ENCODE measurements around the gene PTPN14.

Gene PTPN14

DNA sequence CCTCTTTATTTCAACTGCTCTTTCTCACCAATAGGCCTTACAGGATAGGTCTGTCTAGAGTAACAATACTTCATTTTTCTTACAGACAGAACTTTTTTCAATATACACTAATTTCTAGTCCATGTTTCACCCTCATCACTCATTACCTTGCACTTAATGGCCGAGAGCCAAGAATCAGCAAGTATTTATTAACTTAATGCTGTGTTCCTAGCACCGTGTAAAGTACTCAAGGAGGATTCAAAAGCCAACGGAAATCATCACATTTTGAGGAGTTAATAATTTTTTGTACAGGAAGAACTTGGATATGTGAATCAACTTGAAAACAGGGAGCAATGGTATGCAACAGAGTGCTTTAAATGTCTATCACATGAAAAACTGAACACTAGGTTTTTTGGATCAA lies 102.0 kb downstream of the PTPN14 start:
- DNase-seq: no peak

GRCh38 chr1:214448536-214448935 lies 102.9 kb downstream of the PTPN14 start:
- DNase-seq: no peak

DNA sequence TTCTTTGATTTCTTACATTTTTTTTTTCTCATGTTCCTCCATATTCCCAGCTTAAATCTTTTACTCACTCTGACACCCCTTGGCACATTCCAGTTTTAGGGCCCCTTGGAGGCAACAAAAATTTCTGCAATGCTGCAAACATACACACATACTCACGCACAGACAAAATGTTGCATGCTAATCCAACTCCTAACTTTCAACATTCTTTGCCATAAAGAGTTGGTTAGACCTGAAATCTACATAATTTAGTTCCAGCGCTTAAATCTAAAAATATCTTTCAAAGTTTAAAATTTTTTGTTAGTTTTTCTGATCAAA lies 103.9 kb downstream of the PTPN14 start:
- DNase-seq: no peak

DNA sequence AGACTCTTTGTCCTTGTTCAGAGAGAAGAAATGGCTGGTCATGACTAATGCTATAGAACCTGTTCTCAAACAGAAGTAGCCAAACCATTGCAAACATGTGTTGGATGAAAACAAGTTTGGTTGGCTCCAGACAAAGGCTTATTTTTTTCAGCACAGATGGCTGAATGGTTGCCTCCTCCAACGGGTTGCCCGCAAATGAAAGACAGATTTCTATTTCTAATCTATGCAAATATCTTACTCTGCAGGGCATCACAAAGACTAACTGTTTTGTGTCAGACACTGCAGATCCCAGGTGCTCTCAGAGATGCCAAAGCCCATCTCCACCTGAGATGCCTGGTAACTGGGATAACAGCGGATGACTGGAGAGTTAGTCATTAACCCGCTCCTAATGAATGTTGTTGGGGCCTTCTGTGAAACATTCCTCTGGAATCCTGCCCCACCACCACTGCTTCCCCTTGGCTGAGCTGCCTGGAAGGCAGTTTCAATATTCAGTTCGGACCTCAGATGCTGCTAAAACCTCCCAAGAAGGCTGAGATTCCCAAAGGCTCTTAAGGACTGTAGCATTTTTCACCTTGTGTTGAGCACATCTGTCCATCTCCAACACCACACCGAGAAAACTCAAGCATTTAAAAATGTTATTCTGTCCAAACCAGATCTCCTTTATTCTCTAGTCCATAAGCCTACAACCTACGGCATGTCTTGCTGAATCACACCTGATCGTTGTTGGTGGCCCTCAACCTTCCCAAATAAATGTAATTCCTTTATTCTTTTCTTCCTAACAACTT lies 104.4 kb downstream of the PTPN14 start:
- DNase-seq: no peak

GRCh38 chr1:214445831-214446614 lies 105.4 kb downstream of the PTPN14 start:
- no peak for DNase-seq

DNA sequence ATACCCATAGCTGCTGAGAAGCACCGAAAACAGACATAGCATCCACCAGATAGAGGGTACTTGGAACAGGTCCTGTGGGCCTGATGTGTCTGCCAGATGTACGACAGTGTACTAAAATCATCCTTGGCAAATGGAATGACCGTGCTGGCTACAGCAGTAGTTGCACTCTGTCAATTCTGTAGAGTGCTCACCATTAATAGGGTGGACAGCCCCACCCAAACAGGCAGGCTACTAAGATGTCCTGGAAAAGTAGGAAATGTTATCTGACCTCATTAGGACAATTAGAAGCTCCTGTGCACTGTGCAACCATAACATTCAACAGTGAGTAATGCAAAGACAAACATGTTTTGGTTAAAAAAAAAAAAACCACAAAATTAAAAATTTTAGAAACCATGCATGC lies 106.2 kb downstream of the PTPN14 start:
- DNase-seq: no peak

DNA sequence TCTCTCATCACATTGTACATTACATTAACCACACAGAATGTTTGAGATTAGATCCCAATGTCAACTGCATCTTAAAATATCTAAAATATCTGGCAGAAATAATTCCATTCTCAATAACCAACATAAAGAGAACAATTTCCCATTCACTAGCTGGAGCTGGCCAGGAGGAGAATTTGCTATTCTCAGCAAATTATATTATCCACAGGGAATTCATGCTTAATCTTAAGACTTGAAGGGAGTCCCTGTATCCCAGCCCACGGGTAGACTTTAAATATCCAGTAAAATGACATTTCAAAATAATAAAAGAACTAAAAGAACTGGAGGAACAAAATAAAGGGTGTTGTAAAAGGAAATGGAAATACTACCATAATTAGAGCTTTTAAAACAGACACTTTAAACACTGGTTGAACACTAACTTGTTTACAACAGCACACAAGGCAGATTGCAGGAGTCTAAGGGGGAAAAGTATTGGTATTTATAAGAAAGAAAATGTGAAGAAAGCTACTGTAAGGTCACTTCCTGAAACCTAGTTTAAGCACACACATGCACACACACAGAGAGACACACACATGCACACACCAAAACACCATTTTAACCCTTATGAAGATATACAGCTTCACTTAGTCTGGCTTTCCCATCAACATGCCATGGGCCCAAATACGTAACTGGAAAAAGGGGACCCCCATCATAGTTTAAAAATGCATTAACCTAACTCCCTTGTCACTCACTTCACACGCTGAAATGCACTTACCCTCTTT lies 107.0 kb downstream of the PTPN14 start:
- no peak for DNase-seq

- no peak for DNase-seq
Observed at GRCh38 chr1:214441119-214441518, 110.3 kb downstream of the PTPN14 start.

DNA sequence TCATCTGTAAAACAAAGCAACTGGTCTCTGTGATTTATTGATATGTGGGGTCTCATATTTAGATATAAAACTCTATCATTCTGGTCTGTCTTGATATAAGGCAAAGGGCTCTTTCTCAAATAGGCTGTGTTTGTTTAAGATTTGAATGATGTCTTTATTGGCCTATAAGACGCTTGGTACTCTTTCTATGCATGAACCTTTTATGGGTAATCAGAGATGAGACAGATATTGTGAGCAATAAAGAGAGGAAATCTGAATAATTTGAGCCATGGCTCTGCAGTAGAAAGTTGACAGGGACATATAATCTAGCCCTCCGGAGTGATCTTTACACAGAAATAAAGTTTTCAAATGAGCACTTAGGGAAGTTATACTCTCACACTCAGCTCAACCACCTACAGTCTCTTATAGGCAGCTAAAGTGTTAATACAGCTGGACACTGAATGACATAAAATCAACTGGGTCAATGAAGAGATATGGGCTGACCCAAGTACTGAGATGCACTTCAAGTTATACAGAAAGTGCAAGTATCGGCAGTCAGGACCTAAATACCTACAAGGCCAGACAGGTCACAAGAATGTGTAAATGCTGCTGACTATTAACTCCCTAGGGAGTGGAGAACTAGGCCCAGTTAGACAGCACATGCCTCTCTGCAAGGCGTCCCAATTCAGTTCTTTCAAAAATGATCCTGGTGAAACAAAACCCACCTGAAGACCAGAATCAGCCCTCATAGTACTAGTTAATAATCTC lies 111.0 kb downstream of the PTPN14 start:
- no peak for DNase-seq

DNA sequence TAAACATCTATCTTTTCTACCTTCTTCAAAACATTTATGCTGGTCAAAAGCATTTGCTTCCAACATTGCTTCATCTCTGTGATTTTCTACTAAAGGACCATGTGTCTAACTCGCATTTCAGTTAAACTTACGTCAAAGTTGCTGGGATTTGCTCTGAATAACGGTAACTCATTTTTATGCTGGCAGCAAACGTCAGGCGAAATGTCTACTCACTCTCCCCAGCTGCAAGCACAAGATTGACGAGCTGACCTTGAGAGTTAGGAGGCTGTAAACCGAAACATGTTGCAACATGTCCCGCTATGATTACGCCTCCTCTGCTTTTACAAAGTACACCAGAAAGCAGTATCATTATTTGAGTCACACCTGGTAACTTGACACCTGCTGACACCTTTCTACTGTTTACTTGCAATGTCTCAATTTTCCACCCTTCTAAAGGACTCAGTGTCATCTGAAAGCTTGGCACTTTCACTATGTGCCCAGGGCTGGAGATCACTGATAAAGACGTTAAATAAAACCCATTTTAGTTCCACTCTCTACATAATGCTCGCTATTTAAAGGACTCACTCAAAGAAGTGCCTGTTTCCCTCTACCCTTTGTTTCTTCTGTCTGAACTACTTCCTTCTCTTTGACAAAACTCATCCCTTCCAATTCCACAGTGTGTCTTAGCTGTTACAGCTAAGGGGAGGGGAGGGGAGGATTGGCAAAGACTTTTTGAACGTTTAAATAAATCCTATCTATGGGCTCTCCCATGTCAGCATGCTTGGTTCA lies 111.9 kb downstream of the PTPN14 start:
- peak; percentile 18 for DNase-seq

DNA sequence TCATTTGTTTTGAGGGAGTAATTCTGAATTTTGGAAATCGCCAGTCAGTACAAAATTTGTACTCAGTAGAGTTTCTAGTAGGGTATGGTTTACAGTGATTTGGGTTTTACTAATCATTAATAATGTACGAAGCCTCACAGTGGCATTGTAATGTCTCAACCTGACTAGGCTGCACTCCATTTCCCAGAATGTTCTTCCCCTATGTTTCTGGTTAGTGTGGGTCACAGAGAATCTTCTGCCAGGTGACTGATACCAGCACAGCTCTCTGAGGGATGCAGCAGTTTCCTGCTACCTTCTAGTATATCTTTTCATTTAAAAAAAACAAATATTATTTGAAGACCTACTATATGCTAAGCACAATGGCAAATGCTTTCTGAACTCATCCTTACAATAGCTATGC lies 112.9 kb downstream of the PTPN14 start:
- DNase-seq: no peak

DNA sequence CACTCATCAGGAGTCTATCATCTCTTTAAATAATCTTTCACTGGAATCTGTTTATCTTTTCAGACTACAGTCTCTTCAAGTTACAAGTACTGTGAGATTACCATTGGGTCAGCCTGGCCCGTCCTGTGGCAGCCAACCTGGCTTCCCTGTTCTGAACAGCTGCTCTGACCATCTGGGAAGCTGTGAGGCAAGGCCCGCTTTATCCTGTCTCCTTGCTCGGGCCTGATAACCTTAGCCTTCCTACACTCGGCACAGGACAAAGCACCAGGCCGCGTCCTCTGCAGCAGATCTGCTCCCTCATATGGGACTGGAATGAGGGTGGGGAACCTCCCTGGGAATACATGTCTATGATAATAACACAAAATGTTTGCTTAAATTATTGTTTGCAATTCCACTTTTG lies 113.3 kb downstream of the PTPN14 start:
- no peak for DNase-seq

GRCh38 chr1:214435867-214436266 lies 115.5 kb downstream of the PTPN14 start:
- DNase-seq: no peak

- DNase-seq: no peak
Observed at GRCh38 chr1:214432245-214432644, 119.2 kb downstream of the PTPN14 start.

- DNase-seq: no peak
Observed at GRCh38 chr1:214429951-214430770, 121.2 kb downstream of the PTPN14 start.

- DNase-seq: peak; percentile 74
Observed at GRCh38 chr1:214427871-214428277, 123.5 kb downstream of the PTPN14 start.

DNA sequence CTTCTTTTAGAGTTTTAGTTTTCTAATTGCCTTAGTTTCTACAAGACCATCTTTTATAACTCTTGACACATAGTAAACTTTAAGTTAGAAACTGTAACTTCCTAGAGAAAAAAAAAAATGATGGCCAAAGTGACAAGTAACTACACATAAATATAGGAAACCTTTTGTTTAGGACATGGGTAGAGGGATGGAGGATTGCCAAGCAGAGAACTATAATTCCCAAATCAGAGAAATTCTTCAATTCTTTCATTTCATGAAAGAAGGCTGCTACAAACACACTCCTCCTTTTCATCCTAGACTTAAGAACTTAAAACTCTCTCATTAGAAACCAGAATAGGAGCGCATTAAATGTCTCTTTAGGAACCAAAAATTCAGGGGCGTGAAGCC lies 125.0 kb downstream of the PTPN14 start:
- DNase-seq: no peak

- no peak for DNase-seq
Observed at GRCh38 chr1:214425716-214426425, 125.5 kb downstream of the PTPN14 start.

DNA sequence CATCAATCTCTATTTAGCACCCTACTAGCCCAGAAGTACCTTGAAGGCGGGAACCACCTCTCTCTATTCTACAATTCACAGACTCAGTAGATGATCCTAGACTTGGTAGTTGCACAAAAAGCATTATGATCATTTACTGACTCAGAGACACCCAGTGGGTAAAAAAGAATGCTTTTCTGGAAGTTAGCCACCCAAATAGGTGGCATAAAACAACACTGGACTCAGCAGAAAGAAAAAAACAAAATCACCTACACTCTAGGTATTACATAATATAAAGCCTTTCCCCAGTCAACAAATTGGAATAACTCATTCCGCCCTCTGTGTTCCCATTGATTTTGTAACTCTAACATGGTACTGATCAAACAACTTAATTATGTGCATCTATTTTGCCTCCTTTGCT lies 126.3 kb downstream of the PTPN14 start:
- no peak for DNase-seq

GRCh38 chr1:214423045-214423444 lies 128.4 kb downstream of the PTPN14 start:
- DNase-seq: no peak
